GM19351 (cell line): ENCODE data around the gene PRLHR.

Source experiments
- ATAC-seq: cut with Tn5 transposase; IDR thresholded peaks from one replicate; pipeline ENCODE4 v1.9.1; 2021; ENCODE audit warnings: mild to moderate bottlenecking, moderate library complexity; ENCODE audit not compliant: unreplicated experiment

Gene PRLHR

GRCh38 chr10:118587881-118588651 is 7.4 kb downstream of the PRLHR start:
- no peak for ATAC-seq

DNA sequence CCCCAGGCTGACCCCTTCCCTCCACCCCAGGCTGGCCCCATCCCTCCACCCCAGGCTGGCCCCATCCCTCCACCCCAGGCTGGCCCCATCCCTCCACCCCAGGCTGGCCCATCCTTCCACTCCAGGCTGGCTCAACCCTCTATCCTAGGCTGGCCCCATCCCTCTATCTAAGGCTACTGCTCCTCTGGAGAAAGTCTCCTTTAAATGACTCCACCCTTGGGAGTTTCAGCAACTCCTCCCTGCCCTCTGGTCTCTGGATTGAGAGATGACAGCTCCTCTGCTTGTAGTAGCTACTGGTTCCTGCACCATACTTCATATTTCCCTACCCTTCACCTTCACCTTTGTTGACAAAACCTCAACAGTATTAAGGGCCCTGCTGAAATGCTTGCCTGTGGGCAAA is 8.5 kb downstream of the PRLHR start:
- no peak for ATAC-seq

- ATAC-seq = no peak
Measured at GRCh38 chr10:118585794-118586193, 9.7 kb downstream of the PRLHR start.

DNA sequence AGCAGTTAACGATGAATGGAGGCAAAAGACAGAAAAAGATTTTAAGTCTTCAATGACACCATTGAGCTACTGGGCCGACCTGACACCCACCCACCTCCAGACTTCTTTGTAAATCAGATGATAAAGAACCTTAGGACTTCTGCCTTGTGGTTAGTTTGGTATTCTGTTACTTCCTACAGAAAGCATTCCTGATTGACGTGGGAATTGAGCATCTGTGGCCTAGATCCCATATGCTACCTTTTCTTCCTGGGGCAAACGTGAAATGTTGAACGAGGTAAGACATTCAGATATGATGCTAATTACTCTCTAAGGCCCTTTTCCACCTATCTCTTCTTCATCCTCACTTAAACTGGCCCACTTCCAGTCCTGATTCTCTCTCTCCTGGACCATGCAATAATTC is 10.2 kb downstream of the PRLHR start:
- no peak for ATAC-seq

GRCh38 chr10:118584181-118584954 is 11.1 kb downstream of the PRLHR start:
- no peak for ATAC-seq

DNA sequence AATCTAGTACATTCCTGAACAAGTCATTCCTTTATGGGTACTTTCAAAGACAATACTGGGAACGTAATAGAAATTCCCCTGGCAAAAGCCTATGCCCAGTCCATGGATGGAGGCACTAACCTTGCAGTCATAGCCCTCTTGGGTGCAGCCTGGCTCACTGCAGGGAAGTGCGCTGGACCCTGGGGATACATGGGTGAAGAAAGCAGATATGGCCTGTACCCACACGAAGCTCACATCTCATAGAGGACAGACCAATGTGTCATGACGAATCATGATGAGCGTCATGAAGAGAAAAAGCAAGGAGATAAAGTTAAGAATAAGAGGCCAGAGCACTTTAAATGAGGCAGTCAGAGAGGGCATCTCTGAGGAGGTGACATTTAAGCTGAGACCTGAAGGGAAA is 11.8 kb downstream of the PRLHR start:
- ATAC-seq = no peak

GRCh38 chr10:118582511-118582910 is 12.9 kb downstream of the PRLHR start:
- no peak for ATAC-seq

DNA sequence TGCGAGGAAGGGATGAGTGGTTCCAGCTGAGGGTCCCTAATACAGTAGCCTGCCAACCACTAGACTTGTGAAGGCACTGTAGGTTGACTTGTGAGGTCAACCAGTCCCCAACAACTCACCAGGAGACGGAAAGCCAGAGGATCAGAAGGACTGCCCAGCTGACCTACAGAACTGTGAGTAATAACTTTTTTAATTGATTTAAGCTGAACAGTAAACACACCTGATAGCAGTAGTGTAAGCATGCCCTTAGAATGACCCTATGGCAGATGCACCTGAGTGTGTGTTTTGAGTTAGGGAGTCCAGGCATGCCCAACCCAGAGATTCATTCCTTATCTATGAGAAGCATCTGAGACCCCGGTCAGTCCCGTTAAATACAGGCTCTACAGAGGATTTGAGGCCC is 14.1 kb downstream of the PRLHR start:
- no peak for ATAC-seq

DNA sequence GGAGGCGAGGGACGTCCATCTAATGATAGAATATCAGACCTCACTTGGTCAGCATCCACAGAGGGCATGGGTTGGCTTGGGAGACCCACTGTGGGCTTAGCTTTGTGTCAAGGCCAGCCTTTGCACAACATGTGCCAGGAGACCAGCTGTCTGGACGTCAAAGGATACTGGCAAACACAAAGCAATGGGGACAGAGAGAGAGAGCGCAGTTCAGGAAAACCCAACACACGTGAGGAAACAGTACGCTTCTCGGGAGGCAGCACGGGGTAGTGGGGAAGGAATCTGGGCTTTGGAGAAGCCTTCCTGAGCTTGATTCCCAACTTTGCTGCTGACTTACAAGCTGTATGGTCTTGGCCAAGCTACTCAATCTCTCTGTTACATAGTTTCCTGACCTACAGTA is 14.7 kb downstream of the PRLHR start:
- no peak for ATAC-seq

- ATAC-seq = no peak
Measured at GRCh38 chr10:118573512-118573911, 21.9 kb downstream of the PRLHR start.

GRCh38 chr10:118572256-118573041 is 23.0 kb downstream of the PRLHR start:
- no peak for ATAC-seq

- ATAC-seq = no peak
Measured at GRCh38 chr10:118571123-118571522, 24.3 kb downstream of the PRLHR start.

DNA sequence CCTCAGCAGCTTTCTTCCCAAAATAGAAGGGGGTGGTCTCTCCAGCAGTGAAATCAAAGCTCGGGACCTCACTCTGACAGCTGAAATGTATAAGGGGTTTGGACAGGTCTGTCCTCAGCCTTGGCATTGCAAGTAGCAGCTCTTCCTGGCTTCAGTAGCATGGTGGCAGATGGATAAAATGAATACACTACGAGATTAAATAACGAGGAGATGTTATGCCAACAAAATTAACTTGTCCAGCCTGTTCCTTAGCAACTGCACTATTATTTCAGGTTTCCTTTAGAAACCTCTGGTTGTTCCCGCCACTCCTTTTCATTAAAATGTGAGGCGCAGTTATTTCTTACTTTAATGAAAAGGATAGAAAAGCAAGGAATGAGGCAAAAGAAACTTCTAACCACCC is 24.9 kb downstream of the PRLHR start:
- ATAC-seq = no peak

GRCh38 chr10:118569882-118570252 is 25.6 kb downstream of the PRLHR start:
- ATAC-seq = no peak

GRCh38 chr10:118569241-118569881 is 26.1 kb downstream of the PRLHR start:
- no peak for ATAC-seq

DNA sequence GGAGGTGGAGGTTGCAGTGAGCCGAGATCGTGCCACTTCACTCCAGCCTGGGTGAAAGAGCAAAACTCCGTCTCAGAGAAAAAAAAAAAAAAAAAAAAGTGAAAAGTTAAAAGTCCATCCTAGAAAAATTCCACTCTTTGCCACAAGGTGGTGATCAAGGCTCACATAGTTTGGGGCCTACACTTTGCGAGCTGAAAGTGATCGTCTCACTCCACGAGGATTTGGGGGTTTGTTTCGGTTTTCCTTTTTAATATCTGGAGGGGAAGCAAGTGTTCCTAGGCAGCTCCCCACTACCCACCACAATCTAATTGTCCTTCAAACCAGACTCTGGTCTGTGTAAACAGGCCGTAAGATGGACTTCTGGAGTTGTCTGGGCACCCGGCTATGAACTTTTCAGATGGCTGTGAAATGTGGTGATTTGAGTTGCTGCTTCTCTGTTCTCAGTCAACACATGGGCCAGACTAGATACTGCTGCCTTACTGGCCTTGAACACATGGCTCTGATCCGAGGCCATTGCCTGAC is 27.1 kb downstream of the PRLHR start:
- peak; percentile 75 for ATAC-seq

- ATAC-seq = no peak
Measured at GRCh38 chr10:118567701-118568248, 27.7 kb downstream of the PRLHR start.

DNA sequence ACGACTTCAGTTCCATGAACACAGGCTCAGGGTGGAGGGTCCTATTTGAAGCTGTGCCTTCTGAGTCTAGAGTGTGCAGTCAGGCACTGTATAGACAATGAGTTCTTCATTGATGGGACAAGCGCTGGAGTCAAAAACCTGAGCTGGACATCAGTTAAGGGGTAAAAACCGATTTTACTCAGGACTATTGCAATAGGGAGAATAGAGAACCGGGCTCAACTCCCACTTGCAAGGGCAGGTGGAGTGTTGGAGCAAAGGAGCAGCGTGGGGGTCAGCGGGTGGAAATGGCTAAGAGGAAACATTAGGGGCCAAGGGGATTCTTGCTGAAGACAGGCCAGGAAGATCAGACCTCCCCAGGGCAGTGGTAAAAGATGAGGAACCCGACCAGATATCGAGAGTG is 28.5 kb downstream of the PRLHR start:
- ATAC-seq = no peak

DNA sequence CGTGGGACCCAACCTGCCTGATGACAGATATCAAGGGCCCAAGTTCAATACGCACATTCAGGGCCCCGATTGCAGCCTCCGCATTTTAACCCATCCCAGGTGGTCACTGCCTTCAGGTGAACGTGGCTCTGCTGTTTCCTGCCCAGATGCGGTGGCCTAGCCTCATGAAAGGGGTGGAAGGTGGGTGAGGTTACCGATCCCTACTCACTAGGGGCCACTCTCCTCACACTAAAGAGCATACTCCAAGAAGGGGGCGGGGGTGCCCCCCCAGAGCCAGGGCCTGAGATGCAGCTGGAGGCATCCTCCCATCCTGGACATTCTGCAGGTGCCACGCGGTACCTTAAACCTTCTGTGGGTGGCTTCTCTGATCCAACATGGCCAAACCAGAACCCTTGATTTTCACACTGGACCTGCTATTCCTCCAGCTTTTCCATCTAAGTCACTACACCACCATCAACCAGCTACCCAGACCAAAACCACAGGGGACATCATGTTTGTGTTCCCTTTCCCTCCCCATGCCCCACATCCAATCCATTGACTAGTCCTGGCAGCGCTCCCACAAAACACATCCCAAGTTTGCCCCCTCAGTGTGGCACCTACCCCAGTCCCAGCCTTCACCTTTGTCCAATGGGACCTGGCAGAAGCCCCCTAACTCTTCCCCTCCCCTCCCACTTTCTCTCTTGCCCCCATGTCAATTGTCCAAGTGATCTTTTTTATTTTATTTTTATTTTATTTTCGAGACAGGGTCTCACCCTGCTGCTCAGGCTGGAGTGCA is 30.0 kb downstream of the PRLHR start:
- ATAC-seq = no peak

DNA sequence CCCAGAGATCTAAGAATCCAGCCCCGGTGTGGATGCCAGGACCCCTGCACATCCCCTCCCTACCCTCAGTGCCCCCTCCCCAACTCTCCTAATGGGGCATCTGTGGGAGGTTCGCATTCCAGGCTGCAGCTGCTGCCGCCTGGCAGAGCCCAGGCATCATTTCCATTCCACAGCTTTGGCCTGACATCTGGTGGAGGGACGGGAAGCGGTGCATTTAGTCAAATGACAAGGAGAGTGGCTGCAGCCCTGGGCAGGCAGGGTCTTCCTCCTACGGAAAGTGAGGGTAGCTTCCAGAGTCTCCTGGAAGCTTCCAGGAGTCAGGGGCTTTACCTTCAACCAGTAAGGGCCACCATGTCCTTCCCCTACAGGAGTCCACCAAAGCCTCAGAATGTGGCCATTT is 30.8 kb downstream of the PRLHR start:
- no peak for ATAC-seq
